Endothelial cell of umbilical vein (primary cell): ENCODE results near the gene KAT7. TPM values are rescaled to one million over a fixed set of nuclear protein-coding genes. Genes with fewer than 3 reads are reported as not detected.

Source experiments
- BruUV-seq: library from RNA; stranded (reverse); fragments of 400-500 nt; replicated peaks from 2 replicates; lab custom pipeline; 2021; lab: Mats Ljungman, UMichigan
- CTCF ChIA-PET: fragments of 300-600, 350-600 bp; sonication (Branson Sonifier 250); formaldehyde crosslinking; loops from one replicate; lab custom pipeline; 2021; ENCODE audit warnings: antibody characterized with exemption, inconsistent platforms; lab: Charles Lee
- POLR2A ChIA-PET: fragments of 300-600, 350-600 bp; sonication (Branson Sonifier 250); formaldehyde crosslinking; loops from one replicate; lab custom pipeline; 2021; ENCODE audit warnings: antibody characterized with exemption, inconsistent platforms; lab: Charles Lee
- DNase-seq: peaks from one replicate; pipeline ENCODE4 v3.0.0-alpha.2; 2011; ENCODE audit warnings: low read depth, low spot score
- FAIRE-seq: peaks from 2 replicates; lab custom pipeline; 2011; peaks lifted over from hg19 to GRCh38; lab: Jason Lieb, UNC
- H2AFZ ChIP-seq: 2 replicates; pipeline ENCODE4 v1.6.0; 2012; ENCODE audit warnings: low read depth, low read length, control low read depth, inconsistent platforms
- H3K27ac ChIP-seq: 2 replicates; pipeline ENCODE4 v1.5.1; 2011; ENCODE audit warnings: low read depth, mild to moderate bottlenecking, control low read depth, low read length, moderate library complexity; ENCODE audit not compliant: insufficient read depth
- H3K27me3 ChIP-seq, 2 experiments: 2 replicates each; pipeline versions ENCODE4 v1.6.0 to v1.6.1; 2011; ENCODE audit warnings: low read length in 2 of 2, mixed read lengths in 1 of 2; ENCODE audit not compliant: control insufficient read depth in 2 of 2, insufficient read depth in 2 of 2
- H3K36me3 ChIP-seq, 2 experiments: 2 replicates in 1 of 2; 3 replicates in 1 of 2; pipeline ENCODE4 v1.5.1; 2011; ENCODE audit warnings: low read length in 2 of 2, mild to moderate bottlenecking in 1 of 2, moderate library complexity in 1 of 2; ENCODE audit not compliant: control insufficient read depth in 2 of 2, insufficient read depth in 2 of 2; ENCODE audit errors: extremely low read depth in 1 of 2
- H3K4me1 ChIP-seq: 3 replicates; pipeline ENCODE4 v1.5.1; 2011; ENCODE audit warnings: mild to moderate bottlenecking, low read length; ENCODE audit not compliant: control insufficient read depth, insufficient read depth; ENCODE audit errors: extremely low read depth
- H3K4me2 ChIP-seq: 2 replicates; pipeline ENCODE4 v1.6.1; 2011; ENCODE audit warnings: low read length, control low read depth, mixed read lengths; ENCODE audit not compliant: insufficient read depth
- H3K4me3 ChIP-seq, 3 experiments: fragments of 200-600 bp in 1 of 3; sonication (generic), shearing (Covaris generic) in 1 of 3; replicated peaks in 1 of 3; 2 replicates each; pipeline ENCODE4 v1.5.1; 2011 to 2016; ENCODE audit warnings: control low read depth in 3 of 3, low read length in 3 of 3, mild to moderate bottlenecking in 2 of 3, inconsistent platforms in 1 of 3, low read depth in 1 of 3, moderate library complexity in 1 of 3; ENCODE audit not compliant: insufficient read depth in 1 of 3
- H3K79me2 ChIP-seq: 2 replicates; pipeline ENCODE4 v1.6.0; 2012; ENCODE audit warnings: low read length, inconsistent platforms; ENCODE audit not compliant: control insufficient read depth, insufficient read depth
- H3K9ac ChIP-seq: replicated peaks from 2 replicates; pipeline ENCODE3; 2011; ENCODE audit warnings: low read length, control low read depth; ENCODE audit not compliant: insufficient read depth; ENCODE audit errors: extremely low read depth
- H3K9me1 ChIP-seq: replicated peaks from 3 replicates; pipeline ENCODE4 v1.6.0; 2011; ENCODE audit warnings: mild to moderate bottlenecking, low read length; ENCODE audit not compliant: control insufficient read depth, insufficient read depth; ENCODE audit errors: extremely low read depth
- H3K9me3 ChIP-seq: replicated peaks from 2 replicates; pipeline ENCODE4 v1.5.1; 2012; ENCODE audit warnings: low read length, inconsistent platforms; ENCODE audit not compliant: control insufficient read depth, insufficient read depth
- H4K20me1 ChIP-seq: replicated peaks from 2 replicates; pipeline ENCODE3; 2011; ENCODE audit warnings: mild to moderate bottlenecking, low read length; ENCODE audit not compliant: control insufficient read depth, insufficient read depth; ENCODE audit errors: extremely low read depth
- EZH2 ChIP-seq: IDR thresholded peaks from 2 replicates; pipeline ENCODE4 v1.6.1; 2012; ENCODE audit warnings: borderline replicate concordance, low read depth, mild to moderate bottlenecking, moderate library complexity, low read length, inconsistent platforms; ENCODE audit not compliant: severe bottlenecking
- FOS ChIP-seq: IDR thresholded peaks from 2 replicates; pipeline ENCODE4 v1.6.1; 2011; ENCODE audit warnings: mild to moderate bottlenecking, low read length, moderate library complexity, borderline replicate concordance; ENCODE audit not compliant: insufficient read depth
- GATA2 ChIP-seq: IDR thresholded peaks from 2 replicates; pipeline ENCODE4 v1.7.0; 2011; ENCODE audit warnings: low read depth, mild to moderate bottlenecking, moderate library complexity, mixed read lengths, low read length; ENCODE audit not compliant: insufficient read length, insufficient read depth
- JUN ChIP-seq: IDR thresholded peaks from 2 replicates; pipeline ENCODE4 v1.6.1; 2011; ENCODE audit warnings: borderline replicate concordance, low read depth; ENCODE audit not compliant: insufficient read length, insufficient read depth
- MYC ChIP-seq: IDR thresholded peaks from one replicate; pipeline ENCODE4 v1.6.1; 2011; ENCODE audit warnings: mild to moderate bottlenecking, low read depth, low read length
- POLR2A ChIP-seq: IDR thresholded peaks from 2 replicates; pipeline ENCODE4 v1.6.1; 2012; ENCODE audit warnings: low read depth, mild to moderate bottlenecking, control low read depth, low read length
- POLR2AphosphoS5 ChIP-seq: IDR thresholded peaks from 2 replicates; pipeline ENCODE4 v1.6.1; 2012; ENCODE audit warnings: low read depth, mild to moderate bottlenecking, control low read depth, low read length, moderate library complexity; ENCODE audit not compliant: insufficient read depth
- dilution Hi-C: fragments of 300-500 bp; cut with MboI; formaldehyde crosslinking; loops from one replicate; pipeline ENCODE4 v1.15.0; 2019; ENCODE audit warnings: low sequenced_read_pairs; ENCODE audit not compliant: extremely low pct_ligation_motif_present
- intact Hi-C: fragments of 100-400 bp; cut with micrococcal nuclease; formaldehyde crosslinking; loops from one replicate; pipeline ENCODE4 v1.10.0; 2022
- polyA plus RNA-seq, 4 experiments: library from polyadenylated mRNA; depleted of rRNA in 3 of 4; stranded (reverse) in 3 of 4; unstranded in 1 of 4; fragments of >200 nt; gene quantifications; 2 replicates each; pipeline versions ENCODE4 v1.2.1 to v1.2.3, GENCODE V29; 2011 to 2012; ENCODE audit warnings: missing spikeins in 1 of 4
- total RNA-seq: library from RNA; stranded (reverse); gene quantifications from 2 replicates; pipeline ENCODE4 v1.2.3, GENCODE V29; 2021
- TF ChIP-seq, protein P1 (sequence below): IDR thresholded peaks from 2 replicates; pipeline ENCODE4 v1.6.1; 2011; ENCODE audit not compliant: insufficient read depth, insufficient read length
- TF ChIP-seq, protein P2 (sequence below), 2 donors: IDR thresholded peaks; 1 replicate in 1 of 2; 2 replicates in 1 of 2; pipeline ENCODE4 v1.5.1; 2011; ENCODE audit warnings: low read length in 2 of 2, mild to moderate bottlenecking in 2 of 2, moderate library complexity in 2 of 2, control low read depth in 1 of 2, inconsistent platforms in 1 of 2, low read depth in 1 of 2; ENCODE audit not compliant: insufficient read depth in 1 of 2; ENCODE audit errors: extremely low read depth in 1 of 2

The KAT7 gene
- total and polyA plus RNA-seq, 2 donors (not counting 3 experiments of a cell fraction or from before 2014, with no cell fraction given), result 44.5 to 66.2 TPM

DNA sequence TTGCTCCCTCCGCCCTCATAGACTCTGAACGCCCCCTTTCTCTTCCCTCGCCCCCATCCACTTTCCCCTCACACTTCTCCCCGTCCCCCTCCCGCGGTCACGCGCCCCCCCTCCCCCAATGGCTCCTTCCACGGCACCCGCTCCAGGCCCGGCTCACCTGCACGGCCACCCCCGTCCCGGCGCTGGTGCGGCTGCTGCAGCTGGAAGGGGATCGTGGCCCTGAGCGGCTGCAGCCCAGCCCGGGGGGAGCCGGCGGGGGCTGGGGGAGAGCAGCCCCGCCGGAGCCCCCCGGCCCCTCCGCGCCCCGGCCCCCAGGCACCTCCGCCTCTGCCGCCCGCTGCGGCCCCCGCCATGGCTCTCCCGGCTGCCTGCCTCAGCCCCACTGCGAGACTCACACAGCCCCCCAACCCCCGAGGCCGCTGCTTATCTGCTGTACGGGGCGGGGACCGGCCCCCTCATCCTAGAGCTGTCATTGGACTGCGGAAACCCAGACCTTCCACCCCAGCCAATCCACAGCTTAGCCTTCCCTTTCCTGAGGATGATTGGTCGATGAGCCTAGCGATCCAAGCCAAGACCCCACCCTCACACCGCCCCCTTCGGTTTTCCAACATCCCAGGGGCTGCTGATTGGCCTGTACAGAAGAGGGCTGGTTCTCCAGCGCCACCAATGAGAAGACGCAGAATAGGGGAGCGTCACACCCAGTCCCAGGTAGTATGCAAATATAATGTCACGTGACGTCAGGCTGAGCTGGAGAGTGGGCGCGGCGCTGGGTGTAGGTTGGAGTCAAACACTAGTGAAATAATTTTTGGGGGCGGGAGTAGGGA is 24.5 kb upstream of the KAT7 start, which contains the start of gene FAM117A:
FAM117A (minus strand) TSS at position 397 of the 824 bp plus-strand sequence; CDS start at position 353, 44 bp downstream.
- BruUV-seq, result no TSS peak
- DNase-seq (peak; percentile 99), FAIRE-seq (peak; percentile 98)
- Histone ChIP-seq H3K9me3 (no peaks in the 10 kb centered on the region), H3K4me1 (peaks cover 14% of the 10 kb centered on the region), H3K36me3 (no peaks in the 10 kb centered on the region), H3K27ac (no peak within 1 kb of the TSS), H3K4me3 (peak within 1 kb of the TSS; percentile 63 to 86 (median 67)), H4K20me1 (no peaks in the 10 kb centered on the region), H3K9ac (peak within 1 kb of the TSS; percentile 29), H2AFZ (peak within 1 kb of the TSS; percentile 88), H3K9me1 (no peaks in the 10 kb centered on the region), H3K4me2 (peak within 1 kb of the TSS; percentile 92), H3K27me3 (peaks cover 15 to 42% of the 10 kb centered on the region in 2 experiments), H3K79me2 (no peaks in the 10 kb centered on the region)
- CTCF ChIA-PET, result interaction anchor here (0.8 to 3.4 kb wide), 16 partner anchors 10 to 233 kb away, joined by 3 to 22 read pairs (median 4); partner anchors contain the start of genes KAT7 and SLC35B1
- dilution Hi-C loops (no loop called here), intact Hi-C loops (loop anchor here (1.0 kb wide), 3 partner anchors 11 to 56 kb away; partner anchors contain the start of gene KAT7)
- peak; percentile 70 for TF ChIP-seq POLR2AphosphoS5
- TF ChIP-seq GATA2, result no peak
- TF ChIP-seq POLR2A, result peak; percentile 54
- POLR2A ChIA-PET, result interaction anchor here (0.6 to 2.9 kb wide), 20 partner anchors 11 to 301 kb away, joined by 3 to 39 read pairs (median 6); partner anchors contain the start of genes KAT7 and SLC35B1

DNA sequence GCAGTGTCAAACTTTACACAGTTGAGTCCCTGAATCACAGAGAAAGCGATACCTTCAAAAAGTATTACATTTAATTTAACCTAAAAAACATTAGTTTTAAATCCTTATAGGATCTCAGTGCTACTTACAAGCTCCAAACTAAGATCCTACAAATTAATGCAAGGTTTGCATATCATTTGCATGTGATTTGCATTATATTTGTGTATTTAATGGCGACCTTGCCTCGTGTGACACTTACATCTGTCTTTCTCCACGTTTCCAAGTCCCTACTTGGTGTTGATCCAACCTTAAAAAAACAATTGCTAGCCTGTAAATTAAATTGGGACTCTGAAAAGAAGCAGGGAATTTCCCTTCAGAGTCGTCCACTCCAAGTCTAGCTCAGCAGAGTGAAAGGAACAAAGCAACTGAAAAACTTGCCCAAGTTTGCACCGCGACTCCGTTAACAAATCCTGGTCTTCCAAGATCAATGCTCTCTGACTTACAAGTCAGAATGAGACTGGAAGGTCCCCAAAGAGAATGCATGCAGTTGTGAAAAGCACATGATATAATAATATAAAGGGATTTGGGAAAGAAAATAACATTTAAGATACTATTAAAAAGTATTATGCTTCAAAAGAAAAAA is 23.8 kb upstream of the KAT7 start:
- no peak overlapping the region for H3K9ac ChIP-seq
- no peak overlapping the region for H2AFZ ChIP-seq
- peak overlapping the region; percentile 92 for H3K4me2 ChIP-seq
- H3K4me3 ChIP-seq, result peak overlapping the region in 2 of 3 experiments; percentile 5 to 33
- H4K20me1 ChIP-seq, result no peaks in the 10 kb centered on the region
- no peaks in the 10 kb centered on the region for H3K79me2 ChIP-seq
- no peak for FAIRE-seq
- no TSS peak for BruUV-seq
- no peak overlapping the region for H3K27ac ChIP-seq
- TF ChIP-seq MYC, result no peak
- no peak for TF ChIP-seq POLR2AphosphoS5
- no peak for TF ChIP-seq EZH2
- TF ChIP-seq POLR2A, result no peak
- TF ChIP-seq, protein P1, sequence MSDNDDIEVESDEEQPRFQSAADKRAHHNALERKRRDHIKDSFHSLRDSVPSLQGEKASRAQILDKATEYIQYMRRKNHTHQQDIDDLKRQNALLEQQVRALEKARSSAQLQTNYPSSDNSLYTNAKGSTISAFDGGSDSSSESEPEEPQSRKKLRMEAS, result no peak
- no peak for TF ChIP-seq GATA2
- no peak for TF ChIP-seq JUN
- TF ChIP-seq, protein P2, sequence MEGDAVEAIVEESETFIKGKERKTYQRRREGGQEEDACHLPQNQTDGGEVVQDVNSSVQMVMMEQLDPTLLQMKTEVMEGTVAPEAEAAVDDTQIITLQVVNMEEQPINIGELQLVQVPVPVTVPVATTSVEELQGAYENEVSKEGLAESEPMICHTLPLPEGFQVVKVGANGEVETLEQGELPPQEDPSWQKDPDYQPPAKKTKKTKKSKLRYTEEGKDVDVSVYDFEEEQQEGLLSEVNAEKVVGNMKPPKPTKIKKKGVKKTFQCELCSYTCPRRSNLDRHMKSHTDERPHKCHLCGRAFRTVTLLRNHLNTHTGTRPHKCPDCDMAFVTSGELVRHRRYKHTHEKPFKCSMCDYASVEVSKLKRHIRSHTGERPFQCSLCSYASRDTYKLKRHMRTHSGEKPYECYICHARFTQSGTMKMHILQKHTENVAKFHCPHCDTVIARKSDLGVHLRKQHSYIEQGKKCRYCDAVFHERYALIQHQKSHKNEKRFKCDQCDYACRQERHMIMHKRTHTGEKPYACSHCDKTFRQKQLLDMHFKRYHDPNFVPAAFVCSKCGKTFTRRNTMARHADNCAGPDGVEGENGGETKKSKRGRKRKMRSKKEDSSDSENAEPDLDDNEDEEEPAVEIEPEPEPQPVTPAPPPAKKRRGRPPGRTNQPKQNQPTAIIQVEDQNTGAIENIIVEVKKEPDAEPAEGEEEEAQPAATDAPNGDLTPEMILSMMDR (IDR thresholded peaks at IDR 0.05; ENCODE audit: extremely low read depth in 1 of 2, insufficient read depth in 1 of 2, low read depth in 1 of 2, low read length in 2 of 2), result no peak
- no peak for TF ChIP-seq FOS
- dilution Hi-C loops, result no loop called here
- intact Hi-C loops, result loop anchor here (1.0 kb wide), 3 partner anchors 11 to 56 kb away; partner anchors contain the start of gene KAT7
- DNase-seq, result no peak
- H3K4me1 ChIP-seq, result peaks cover 14% of the 10 kb centered on the region
- H3K9me3 ChIP-seq, result no peaks in the 10 kb centered on the region
- ChIA-PET POLR2A (interaction anchor here (0.6 to 2.9 kb wide), 20 partner anchors 10 to 302 kb away, joined by 3 to 39 read pairs (median 6); partner anchors contain the start of genes KAT7 and SLC35B1), CTCF (interaction anchor here (0.8 to 3.4 kb wide), 12 partner anchors 9 to 232 kb away, joined by 3 to 22 read pairs (median 5); partner anchors contain the start of genes KAT7 and SLC35B1)
- H3K9me1 ChIP-seq, result no peaks in the 10 kb centered on the region
- peaks cover 15 to 42% of the 10 kb centered on the region in 2 experiments for H3K27me3 ChIP-seq
- no peaks in the 10 kb centered on the region for H3K36me3 ChIP-seq
